HTR-8/SVneo (cell line): ENCODE results near the gene SLC6A6.

Source experiments
- DNase-seq: peaks from one replicate; pipeline ENCODE4 v3.0.0; 2011; ENCODE audit warnings: low spot score, mixed read lengths; ENCODE audit not compliant: insufficient read length
- FAIRE-seq: peaks from 2 replicates; lab custom pipeline; 2011; peaks lifted over from hg19 to GRCh38; lab: Jason Lieb, UNC

Gene SLC6A6

DNA sequence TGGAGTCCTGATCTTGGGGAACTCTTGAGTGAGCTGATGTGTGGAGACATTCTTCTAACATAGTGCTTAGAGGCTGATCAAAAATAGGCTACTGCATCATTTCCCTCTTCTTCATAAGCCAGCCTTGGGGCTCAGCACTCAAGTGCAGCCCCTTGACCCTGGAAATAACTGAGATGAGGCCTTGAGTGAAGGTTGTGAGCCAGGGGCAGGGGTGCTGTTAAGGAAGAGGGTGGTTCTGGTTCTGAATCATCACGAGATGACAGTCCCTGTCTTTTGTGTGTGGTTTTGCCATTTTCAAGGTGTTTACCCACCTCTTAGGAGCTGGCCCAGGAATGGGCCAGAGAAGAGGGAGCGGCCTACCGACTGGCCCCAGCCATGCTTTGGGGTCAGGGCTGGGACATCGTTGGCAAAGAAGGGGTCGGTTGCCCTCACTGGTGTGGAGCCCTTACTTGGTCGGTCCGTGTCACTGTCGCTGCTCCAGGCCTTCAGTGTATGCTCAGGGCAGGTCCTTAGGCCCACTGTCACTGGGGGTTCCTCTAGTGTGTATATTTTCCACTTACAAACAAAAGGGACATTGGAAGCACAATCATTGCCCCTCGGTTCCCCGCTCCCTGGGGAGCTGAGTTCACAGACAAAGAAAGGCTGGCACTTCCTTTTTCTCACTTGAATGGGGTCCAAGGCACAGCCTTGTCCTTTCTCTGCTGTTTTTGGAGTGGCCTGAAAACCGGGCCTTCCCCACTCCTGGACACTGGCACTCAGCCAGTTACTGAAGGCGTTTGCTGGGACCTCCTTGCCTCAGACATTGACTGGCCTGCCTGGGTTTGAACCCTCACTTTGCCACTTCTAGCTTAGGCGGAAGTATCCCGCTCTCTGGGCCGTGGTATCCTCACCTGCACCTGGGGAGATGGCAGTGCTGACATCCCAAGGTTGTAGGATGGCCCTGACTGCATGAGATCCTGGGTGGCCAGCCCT, 46.6 kb downstream of the SLC6A6 start:
- DNase-seq (no peak), FAIRE-seq (no peak)

DNA sequence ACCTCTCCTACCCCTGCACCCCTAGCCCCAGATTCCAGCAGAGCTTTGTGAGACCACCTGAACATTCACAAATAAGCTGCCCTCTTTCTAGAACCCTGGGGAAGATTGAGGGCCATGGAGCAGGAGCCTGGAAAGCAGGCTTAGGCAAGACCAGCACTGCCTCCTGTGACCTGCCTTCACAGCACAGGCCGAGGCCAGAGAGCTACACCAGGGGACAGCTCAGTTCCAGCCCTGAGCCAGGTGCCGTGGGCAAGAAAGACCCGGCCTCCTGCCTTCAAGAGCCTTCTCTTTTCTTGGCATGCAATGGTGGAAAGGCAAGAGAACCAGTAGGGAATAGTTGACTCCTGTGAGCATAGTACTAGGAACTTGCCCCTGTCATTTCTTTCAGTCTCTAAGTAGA, 48.1 kb downstream of the SLC6A6 start:
- no peak for FAIRE-seq

DNA sequence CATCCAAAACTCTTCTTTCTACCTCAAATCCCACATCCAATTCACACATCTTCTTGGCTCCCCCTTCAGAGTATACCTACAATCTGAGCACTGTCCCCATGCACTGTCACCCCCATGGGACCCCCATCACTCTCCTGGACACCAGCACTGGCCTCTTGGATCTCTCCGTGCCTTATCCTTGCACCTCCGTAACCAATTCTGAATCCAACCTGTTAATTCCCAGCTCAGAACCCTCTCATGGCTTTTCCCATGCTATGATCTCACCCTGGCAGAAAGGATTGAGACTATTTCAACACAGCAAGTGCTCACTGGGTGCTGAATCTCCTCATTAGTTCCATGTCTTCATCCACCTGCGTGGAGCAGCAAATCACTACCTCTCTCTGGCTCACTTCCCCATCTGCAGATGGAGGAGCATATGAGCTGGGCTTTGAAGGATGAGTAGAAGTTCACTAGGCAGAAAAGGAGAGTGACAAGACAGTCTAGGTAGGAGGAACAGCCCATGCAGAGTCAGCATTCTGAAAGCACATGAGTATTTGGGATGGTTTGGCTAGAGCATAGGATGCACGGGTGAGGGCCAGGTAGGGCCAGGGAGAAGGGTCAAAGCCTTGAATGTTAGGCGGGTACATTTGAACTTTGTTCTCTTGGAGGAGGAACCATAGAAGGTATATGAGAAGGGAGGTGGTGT, 48.7 kb downstream of the SLC6A6 start:
- FAIRE-seq (no peak), DNase-seq (no peak)

More for the DNA sequence above, 48.1 kb downstream of the SLC6A6 start:
- DNase-seq, result no peak

DNA sequence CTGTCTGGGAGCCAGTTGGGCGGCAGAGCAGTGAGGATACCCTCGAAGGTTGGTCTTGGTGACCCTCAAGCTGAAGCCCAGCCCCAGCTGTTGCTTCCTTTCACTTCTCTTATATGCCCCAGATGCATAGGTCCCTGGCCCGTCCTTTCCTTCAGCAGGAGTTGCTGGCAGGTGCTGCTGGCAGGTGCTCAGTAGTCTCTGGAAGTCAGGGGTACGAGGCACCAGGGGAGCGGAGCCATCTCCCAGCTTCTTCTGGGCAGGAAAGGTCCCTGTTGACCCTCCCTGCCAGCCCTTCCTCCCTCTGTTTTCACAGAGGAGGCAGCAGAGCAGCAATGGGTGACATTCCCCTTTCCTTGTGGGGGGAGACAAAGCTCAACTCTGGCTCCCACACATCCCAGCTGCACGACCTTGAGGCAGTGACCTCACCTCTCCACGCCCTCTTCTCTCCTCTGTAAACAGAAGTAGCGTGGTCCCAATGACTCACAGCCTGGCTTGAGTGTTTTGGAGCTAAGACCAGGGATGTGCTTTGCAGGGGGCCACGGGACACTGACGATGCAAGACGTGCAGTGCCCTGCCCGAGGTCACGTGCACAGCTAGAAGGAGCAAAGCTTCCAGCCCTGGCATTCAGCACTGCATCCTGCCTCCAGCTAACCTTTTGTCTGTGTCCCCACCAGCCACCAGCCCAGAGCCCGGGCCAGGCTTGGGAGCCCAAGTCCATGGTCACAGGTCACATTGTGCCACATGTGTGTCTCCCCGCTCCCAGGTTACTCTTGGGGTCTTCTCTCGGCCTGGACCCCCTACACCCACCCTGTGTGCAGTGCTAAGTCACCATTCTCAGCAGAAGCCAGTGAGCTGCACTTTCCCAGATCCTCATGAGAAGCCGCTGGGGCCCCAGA, 49.7 kb downstream of the SLC6A6 start:
- peak; percentile 58 for DNase-seq
- peak; percentile 86 for FAIRE-seq

DNA sequence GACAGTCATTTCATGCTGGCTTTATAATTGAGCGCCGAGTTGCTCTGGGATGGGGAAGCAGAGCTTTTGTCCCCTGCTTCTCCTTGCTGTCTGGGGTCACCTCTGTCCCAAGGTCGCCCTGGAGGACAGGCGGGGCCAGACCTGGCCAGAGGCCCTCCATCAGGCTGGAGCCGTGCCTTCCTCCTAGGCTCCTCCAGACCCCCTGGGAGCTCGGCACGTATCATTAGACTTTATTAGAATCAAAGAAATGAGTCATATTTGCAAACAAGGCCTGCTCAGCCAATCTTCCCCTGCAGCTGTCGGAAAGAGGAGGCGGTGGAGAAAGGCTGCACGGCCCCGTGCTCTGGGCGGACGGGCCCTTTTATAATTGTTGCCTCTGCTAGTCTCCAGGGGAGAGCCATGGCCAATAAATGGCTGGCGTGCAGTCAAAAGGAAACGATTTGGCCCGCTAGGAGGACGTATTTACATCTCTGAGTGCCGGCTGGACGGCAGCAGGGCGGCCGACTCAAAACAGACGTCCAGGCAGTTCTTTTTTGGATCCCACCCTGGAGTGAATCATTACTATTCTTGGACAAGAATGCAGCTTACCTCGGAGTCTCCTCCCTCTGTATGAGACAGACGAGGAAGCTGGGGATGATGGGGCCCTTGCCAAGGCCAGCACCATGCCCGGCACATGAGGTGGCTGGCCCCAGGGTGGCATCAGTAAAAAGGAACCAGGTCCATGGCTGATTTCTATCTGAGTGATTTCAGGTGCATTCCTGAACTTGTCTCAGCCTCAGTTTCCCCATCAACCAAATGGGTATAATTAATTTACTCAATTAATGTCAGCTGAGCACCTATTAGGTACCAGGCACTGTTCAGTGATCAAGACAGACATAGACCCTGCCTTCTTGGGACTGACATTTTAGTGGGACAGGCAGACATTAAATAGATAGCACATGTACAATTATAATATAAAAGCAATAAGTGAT, 50.6 kb downstream of the SLC6A6 start:
- no peak for FAIRE-seq
- no peak for DNase-seq

- DNase-seq, result no peak
- FAIRE-seq, result no peak
Observed at GRCh38 chr3:14453876-14454638, 51.7 kb downstream of the SLC6A6 start.

GRCh38 chr3:14454639-14455310, 52.4 kb downstream of the SLC6A6 start:
- DNase-seq (no peak), FAIRE-seq (no peak)

DNA sequence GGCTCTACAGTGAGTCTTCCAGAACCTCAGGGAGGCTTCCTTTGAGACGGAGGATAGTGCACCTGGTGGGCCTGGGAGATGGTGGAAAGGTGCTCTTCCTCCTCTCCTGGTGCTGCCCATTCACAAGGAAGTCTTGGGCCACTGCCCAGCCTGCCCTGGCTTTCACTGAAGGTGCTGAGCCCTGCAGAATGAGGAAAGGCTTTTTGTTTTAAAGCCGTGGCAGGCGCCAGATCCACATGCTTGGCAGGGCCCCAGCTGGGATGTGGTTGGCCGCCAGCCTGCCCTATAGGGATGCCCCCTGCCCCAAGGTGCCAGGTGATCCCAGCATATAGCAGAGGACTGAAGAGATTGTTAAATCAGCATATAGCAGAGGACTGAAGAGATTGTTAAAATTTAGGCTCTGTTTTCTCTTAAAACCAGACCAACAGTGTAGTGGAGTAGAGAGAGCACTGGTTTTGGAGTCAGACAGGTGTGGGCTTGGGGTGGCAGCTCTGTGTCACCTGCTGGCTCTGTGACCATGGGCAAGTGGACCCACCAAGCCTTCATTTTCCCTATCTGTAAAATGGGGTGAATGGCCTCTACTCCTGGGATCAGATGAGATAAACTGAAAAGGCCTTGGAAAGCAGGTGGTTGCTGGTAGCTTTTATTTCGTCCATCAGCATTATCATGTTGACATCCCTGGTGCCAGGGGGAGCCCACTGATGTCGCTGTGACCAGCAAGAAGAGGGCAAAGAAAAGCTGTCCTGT, 53.3 kb downstream of the SLC6A6 start:
- no peak for DNase-seq

GRCh38 chr3:14456794-14457193, 54.4 kb downstream of the SLC6A6 start:
- FAIRE-seq (no peak), DNase-seq (no peak)

More for the DNA sequence above, 53.3 kb downstream of the SLC6A6 start:
- FAIRE-seq, result no peak

DNA sequence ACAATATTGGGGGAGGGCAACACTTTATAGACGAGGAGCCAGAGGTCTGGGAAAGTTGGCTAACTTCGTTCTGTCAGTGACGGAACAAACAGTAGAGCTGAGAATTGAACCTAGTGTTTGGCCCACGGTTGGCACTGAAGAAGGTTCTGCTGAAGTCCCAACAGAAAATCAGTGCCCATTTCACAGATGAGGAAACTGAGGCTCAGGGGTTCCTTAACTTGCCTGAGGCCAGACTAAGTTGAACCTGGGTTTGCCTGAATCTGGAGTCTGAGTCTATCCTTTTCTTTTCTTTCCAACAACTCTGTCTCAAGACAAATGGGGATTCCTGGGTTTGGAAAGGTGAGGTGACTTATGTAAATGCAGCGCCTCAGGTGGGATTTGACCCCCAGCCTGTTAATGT, 55.1 kb downstream of the SLC6A6 start:
- FAIRE-seq, result no peak

DNA sequence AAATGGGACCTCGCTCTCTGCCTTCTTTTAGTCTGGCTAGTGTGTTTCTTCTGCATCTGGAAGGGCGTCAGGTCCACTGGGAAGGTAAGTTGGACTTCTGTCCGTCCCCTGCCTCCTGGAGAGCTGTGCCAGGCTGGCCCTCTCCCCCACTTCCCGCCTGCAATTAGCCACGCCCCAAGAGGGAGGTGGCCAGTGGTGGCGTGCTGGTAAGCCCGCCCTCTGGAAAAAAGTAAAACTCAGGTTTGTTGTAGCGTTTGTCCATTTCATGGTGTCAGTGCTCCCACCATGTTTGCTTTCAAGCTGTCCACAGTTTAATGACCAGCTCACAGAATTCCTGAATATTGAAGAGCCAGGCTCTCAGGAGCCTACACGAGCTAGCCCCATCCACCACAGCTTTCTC, 55.6 kb downstream of the SLC6A6 start:
- DNase-seq (no peak), FAIRE-seq (no peak)

More for the DNA sequence above, 55.1 kb downstream of the SLC6A6 start:
- DNase-seq, result no peak

DNA sequence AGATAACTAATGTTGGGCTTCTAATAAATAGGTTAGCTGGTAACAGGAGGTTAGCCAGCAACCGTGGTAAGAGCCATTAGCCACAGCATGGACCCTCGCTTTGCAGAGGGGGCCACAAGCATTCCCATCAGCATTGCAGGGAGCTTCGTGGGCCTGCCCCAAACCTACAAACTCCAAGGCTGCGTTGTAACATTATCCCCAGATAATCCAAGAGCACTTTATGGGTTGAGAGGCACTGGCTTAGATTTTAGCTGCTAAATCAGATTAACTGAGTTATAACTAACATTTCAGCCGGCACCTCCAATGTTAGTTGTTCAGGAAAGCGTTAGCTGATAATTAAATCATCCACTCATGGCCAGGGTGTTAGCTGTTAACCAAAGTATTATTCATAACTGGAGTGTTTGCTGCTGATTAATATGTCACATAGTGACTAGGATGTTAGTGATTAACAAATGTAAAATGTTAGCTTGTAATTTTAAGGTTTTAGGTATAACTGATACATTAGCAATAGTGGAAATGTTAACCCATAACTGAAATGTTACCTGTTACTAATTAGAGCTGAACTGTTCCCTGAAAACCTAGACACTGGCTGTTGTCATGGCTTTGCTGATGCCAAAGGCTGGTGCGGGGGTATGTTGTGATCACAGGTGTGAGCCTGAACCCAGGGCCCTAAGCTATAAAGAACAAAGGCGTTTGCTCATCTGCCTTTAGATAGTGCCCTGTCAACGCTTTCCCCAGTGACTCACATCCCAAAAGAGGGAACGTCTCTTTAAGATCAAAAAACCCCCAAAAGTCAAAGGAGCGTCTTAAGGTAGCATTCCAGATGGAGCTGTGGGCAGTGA, 56.2 kb downstream of the SLC6A6 start:
- DNase-seq, result no peak
- FAIRE-seq, result no peak

GRCh38 chr3:14459384-14459783, 57.0 kb downstream of the SLC6A6 start:
- FAIRE-seq (no peak), DNase-seq (no peak)

DNA sequence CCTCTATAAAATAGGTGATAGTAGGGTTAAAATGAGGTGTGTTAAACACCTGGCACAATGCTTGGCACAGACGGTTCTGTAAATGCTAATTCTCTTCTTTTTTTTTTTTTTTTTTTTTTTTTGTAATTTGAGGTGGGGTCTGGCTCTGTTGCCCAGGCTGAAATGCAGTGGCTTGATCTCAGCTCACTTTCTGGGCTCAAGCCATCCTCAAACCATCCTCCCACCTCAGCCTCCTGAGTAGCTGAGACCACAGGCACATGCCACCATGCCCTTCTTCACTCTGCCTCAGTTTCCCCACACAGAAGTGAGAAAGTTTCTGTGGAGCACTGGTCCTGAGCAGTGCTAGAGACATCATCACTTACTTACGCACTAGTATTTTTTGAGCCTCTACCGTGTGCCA, 57.4 kb downstream of the SLC6A6 start:
- DNase-seq (no peak), FAIRE-seq (no peak)

- FAIRE-seq (no peak), DNase-seq (no peak)
Observed at GRCh38 chr3:14460342-14461005, 58.1 kb downstream of the SLC6A6 start.
